DMS53 treated with DMSO at 0.1 percent for 48 hours (cell line): Measurements from ENCODE around the gene MYCBP2.

Experiments
- DNase-seq: peaks from one replicate; lab custom pipeline; 2025; ENCODE audit not compliant: unreplicated experiment; lab: John Stamatoyannopoulos, UW

The MYCBP2 gene

GRCh38 chr13:77001963-77002587 lies 324.8 kb downstream of the MYCBP2 start:
- no peak for DNase-seq

- DNase-seq: no peak
Measured at GRCh38 chr13:77001540-77001939, 325.4 kb downstream of the MYCBP2 start.

GRCh38 chr13:77000475-77000874 lies 326.4 kb downstream of the MYCBP2 start:
- no peak for DNase-seq
